Panc1 (cell line): Measurements from ENCODE around the gene ATP6V1F.

ENCODE experiments used
- CTCF ChIP-seq: fragments of 450-650 bp; IDR thresholded peaks from 2 replicates; pipeline ENCODE4 v1.5.1; 2017; ENCODE audit warnings: mild to moderate bottlenecking
- POLR2AphosphoS5 ChIP-seq: IDR thresholded peaks from 2 replicates; pipeline ENCODE4 v1.6.1; 2012; ENCODE audit warnings: mild to moderate bottlenecking, low read depth, low read length, moderate library complexity
- REST ChIP-seq, 2 experiments: IDR thresholded peaks; 2 replicates each; pipeline ENCODE4 v1.6.1; 2011 to 2012; ENCODE audit warnings: low read depth in 2 of 2, control low read depth in 1 of 2, low read length in 1 of 2, mild to moderate bottlenecking in 1 of 2, moderate library complexity in 1 of 2; ENCODE audit not compliant: insufficient read depth in 1 of 2
- SIN3A ChIP-seq: IDR thresholded peaks from 2 replicates; pipeline ENCODE4 v1.6.1; 2012; ENCODE audit warnings: low read depth, mild to moderate bottlenecking, low read length, moderate library complexity, borderline replicate concordance; ENCODE audit not compliant: insufficient read depth
- TCF7L2 ChIP-seq: IDR thresholded peaks from 2 replicates; pipeline ENCODE4 v1.6.1; 2011; ENCODE audit warnings: mild to moderate bottlenecking, low read depth, low read length, inconsistent platforms

- no peak for TF ChIP-seq CTCF
- TF ChIP-seq POLR2AphosphoS5: no peak
- TF ChIP-seq REST (IDR thresholded peaks at IDR 0.05; ENCODE audit: insufficient read depth in 1 of 2, low read depth in 2 of 2, low read length in 1 of 2): no peak
- no peak for TF ChIP-seq TCF7L2
- TF ChIP-seq SIN3A: no peak
These were observed 40.3 kb downstream of the ATP6V1F start for GRCh38 chr7:128902761-128903585.
